ENCODE results near the gene UVSSA. TPM values are rescaled to one million over a fixed set of nuclear protein-coding genes. Genes with fewer than 3 reads are reported as not detected.

UVSSA gene
- total RNA-seq, 1 donor from 2014 or later = 5.9 TPM

- Histone ChIP-seq H3K9me3 (replicated peaks) (no peaks in the 10 kb centered on the region), H3K36me3 (peaks cover 55% of the 10 kb centered on the region), H3K27ac (replicated peaks) (no peak overlapping the region), H3K27me3 (ENCODE audit: low read depth) (no peaks in the 10 kb centered on the region), H3K4me3 (no peak overlapping the region), H3K4me1 (peaks cover 14% of the 10 kb centered on the region)
- no peak for TF ChIP-seq CTCF (IDR thresholded peaks at IDR 0.05; ENCODE audit: borderline replicate concordance)
- intact Hi-C loops (cut with micrococcal nuclease) = loop anchor here (10.0 kb wide), 1 partner anchor 85 kb away; no protein-coding TSS in a partner anchor
- DNase-seq = no peak
Measured at GRCh38 chr4:1340181-1340747, 6.7 kb upstream of the UVSSA start.

GRCh38 chr4:1340861-1341260 lies 6.1 kb upstream of the UVSSA start:
- Histone ChIP-seq H3K36me3 (peaks cover 55% of the 10 kb centered on the region), H3K27ac (replicated peaks) (no peak overlapping the region), H3K27me3 (ENCODE audit: low read depth) (no peaks in the 10 kb centered on the region), H3K4me3 (no peak overlapping the region), H3K4me1 (peaks cover 20% of the 10 kb centered on the region), H3K9me3 (replicated peaks) (no peaks in the 10 kb centered on the region)
- no peak for DNase-seq
- no peak for TF ChIP-seq CTCF (IDR thresholded peaks at IDR 0.05; ENCODE audit: borderline replicate concordance)
- intact Hi-C loops (cut with micrococcal nuclease) = loop anchor here (10.0 kb wide), 1 partner anchor 86 kb away; no protein-coding TSS in a partner anchor

- Histone ChIP-seq H3K36me3 (peaks cover 47% of the 10 kb centered on the region), H3K27me3 (ENCODE audit: low read depth) (no peaks in the 10 kb centered on the region), H3K4me1 (peaks cover 28% of the 10 kb centered on the region), H3K4me3 (no peak overlapping the region), H3K27ac (replicated peaks) (no peak overlapping the region), H3K9me3 (replicated peaks) (no peaks in the 10 kb centered on the region)
- intact Hi-C loops (cut with micrococcal nuclease) = loop anchor here (10.0 kb wide), 1 partner anchor 87 kb away; no protein-coding TSS in a partner anchor
- DNase-seq = no peak
- TF ChIP-seq CTCF (IDR thresholded peaks at IDR 0.05; ENCODE audit: borderline replicate concordance) = no peak
Measured at GRCh38 chr4:1342003-1342402, 5.0 kb upstream of the UVSSA start.

GRCh38 chr4:1344696-1345095 lies 2.3 kb upstream of the UVSSA start:
- H3K4me3 ChIP-seq = no peak overlapping the region
- DNase-seq = no peak
- no peak for TF ChIP-seq CTCF (IDR thresholded peaks at IDR 0.05; ENCODE audit: borderline replicate concordance)
- peaks cover 51% of the 10 kb centered on the region for H3K4me1 ChIP-seq
- H3K27me3 ChIP-seq (ENCODE audit: low read depth) = no peaks in the 10 kb centered on the region
- H3K36me3 ChIP-seq = peaks cover 23% of the 10 kb centered on the region
- H3K27ac ChIP-seq (replicated peaks) = no peak overlapping the region
- intact Hi-C loops (cut with micrococcal nuclease) = loop anchor here (10.0 kb wide), 1 partner anchor 90 kb away; no protein-coding TSS in a partner anchor
- H3K9me3 ChIP-seq (replicated peaks) = no peaks in the 10 kb centered on the region

- H3K27ac ChIP-seq (replicated peaks) = peak overlapping the region; percentile 100
- intact Hi-C loops (cut with micrococcal nuclease) = loop anchor here (10.0 kb wide), 1 partner anchor 91 kb away; no protein-coding TSS in a partner anchor
- H3K4me3 ChIP-seq = peak overlapping the region; percentile 88
- TF ChIP-seq CTCF (IDR thresholded peaks at IDR 0.05; ENCODE audit: borderline replicate concordance) = peak; percentile 46
- H3K36me3 ChIP-seq = peaks cover 14% of the 10 kb centered on the region
- no peaks in the 10 kb centered on the region for H3K27me3 ChIP-seq (ENCODE audit: low read depth)
- peak; percentile 61 for DNase-seq
- peaks cover 54% of the 10 kb centered on the region for H3K4me1 ChIP-seq
- no peaks in the 10 kb centered on the region for H3K9me3 ChIP-seq (replicated peaks)
Measured at GRCh38 chr4:1345903-1346780, 866 bp upstream of the UVSSA start.
